Measurements from ENCODE around the gene APOA1.

The APOA1 gene

GRCh38 chr11:116791002-116791812 lies 46.2 kb downstream of the APOA1 start:
- FAIRE-seq (peak; percentile 81), DNase-seq (ENCODE audit: insufficient read length) (peak; percentile 82)
- no peak for TF ChIP-seq POLR2AphosphoS5 (IDR thresholded peaks at IDR 0.05; ENCODE audit: low read depth, low read length)
- no peak for TF ChIP-seq TAF1 (IDR thresholded peaks at IDR 0.05; ENCODE audit: borderline replicate concordance, low read depth, low read length)
- no peak for TF ChIP-seq POLR2A (IDR thresholded peaks at IDR 0.05; ENCODE audit: low read depth, low read length)

GRCh38 chr11:116790167-116791001 lies 47.0 kb downstream of the APOA1 start:
- DNase-seq (ENCODE audit: insufficient read length) (no peak), FAIRE-seq (no peak)
- TF ChIP-seq POLR2A (IDR thresholded peaks at IDR 0.05; ENCODE audit: low read depth, low read length) (no peak), TAF1 (IDR thresholded peaks at IDR 0.05; ENCODE audit: borderline replicate concordance, low read depth, low read length) (no peak), POLR2AphosphoS5 (IDR thresholded peaks at IDR 0.05; ENCODE audit: low read depth, low read length) (no peak)

- TF ChIP-seq POLR2A (IDR thresholded peaks at IDR 0.05; ENCODE audit: low read depth, low read length) (no peak), POLR2AphosphoS5 (IDR thresholded peaks at IDR 0.05; ENCODE audit: low read depth, low read length) (no peak), TAF1 (IDR thresholded peaks at IDR 0.05; ENCODE audit: borderline replicate concordance, low read depth, low read length) (no peak)
- no peak for DNase-seq (ENCODE audit: insufficient read length)
- no peak for FAIRE-seq
These were observed 48.4 kb downstream of the APOA1 start for GRCh38 chr11:116788975-116789374.

- no peak for TF ChIP-seq POLR2AphosphoS5 (IDR thresholded peaks at IDR 0.05; ENCODE audit: low read depth, low read length)
- TF ChIP-seq TAF1 (IDR thresholded peaks at IDR 0.05; ENCODE audit: borderline replicate concordance, low read depth, low read length) = no peak
- FAIRE-seq (no peak), DNase-seq (ENCODE audit: insufficient read length) (no peak)
These were observed 48.9 kb downstream of the APOA1 start for GRCh38 chr11:116788534-116788933.

- DNase-seq (ENCODE audit: insufficient read length) (peak; percentile 92), FAIRE-seq (peak; percentile 100)
- TF ChIP-seq POLR2AphosphoS5 (IDR thresholded peaks at IDR 0.05; ENCODE audit: low read depth, low read length) = peak; percentile 78; the same call in 1 of the 2 replicates
- TF ChIP-seq POLR2A (IDR thresholded peaks at IDR 0.05; ENCODE audit: low read depth, low read length) = peak; percentile 93
- peak; percentile 78 for TF ChIP-seq TAF1 (IDR thresholded peaks at IDR 0.05; ENCODE audit: borderline replicate concordance, low read depth, low read length)
These were observed 49.5 kb downstream of the APOA1 start, which contains the start of gene ZPR1 for GRCh38 chr11:116787786-116788486. Gene ZPR1, minus strand, starts transcription at chr11:116788023. Its CDS starts 33 bp downstream, at chr11:116787990.

- DNase-seq (ENCODE audit: insufficient read length) (no peak), FAIRE-seq (no peak)
These were observed 50.0 kb downstream of the APOA1 start for GRCh38 chr11:116787436-116787785.

GRCh38 chr11:116786966-116787365 lies 50.5 kb downstream of the APOA1 start:
- TF ChIP-seq TAF1 (IDR thresholded peaks at IDR 0.05; ENCODE audit: borderline replicate concordance, low read depth, low read length) (no peak), POLR2AphosphoS5 (IDR thresholded peaks at IDR 0.05; ENCODE audit: low read depth, low read length) (no peak), POLR2A (IDR thresholded peaks at IDR 0.05; ENCODE audit: low read depth, low read length) (no peak)
- DNase-seq (ENCODE audit: insufficient read length) (no peak), FAIRE-seq (peak; percentile 60)

More at GRCh38 chr11:116787436-116787785, 50.0 kb downstream of the APOA1 start:
- no peak for TF ChIP-seq POLR2AphosphoS5 (IDR thresholded peaks at IDR 0.05; ENCODE audit: low read depth, low read length)
- no peak for TF ChIP-seq TAF1 (IDR thresholded peaks at IDR 0.05; ENCODE audit: borderline replicate concordance, low read depth, low read length)
- TF ChIP-seq POLR2A (IDR thresholded peaks at IDR 0.05; ENCODE audit: low read depth, low read length) = no peak

- no peak for DNase-seq (ENCODE audit: insufficient read length)
- TF ChIP-seq POLR2A (IDR thresholded peaks at IDR 0.05; ENCODE audit: low read depth, low read length) (no peak), TAF1 (IDR thresholded peaks at IDR 0.05; ENCODE audit: borderline replicate concordance, low read depth, low read length) (no peak), POLR2AphosphoS5 (IDR thresholded peaks at IDR 0.05; ENCODE audit: low read depth, low read length) (no peak)
- FAIRE-seq = peak; percentile 64
These were observed 51.1 kb downstream of the APOA1 start for GRCh38 chr11:116786326-116786725.

All from GM12892 (cell line).